ENCODE results near the gene CCND1.

DNA sequence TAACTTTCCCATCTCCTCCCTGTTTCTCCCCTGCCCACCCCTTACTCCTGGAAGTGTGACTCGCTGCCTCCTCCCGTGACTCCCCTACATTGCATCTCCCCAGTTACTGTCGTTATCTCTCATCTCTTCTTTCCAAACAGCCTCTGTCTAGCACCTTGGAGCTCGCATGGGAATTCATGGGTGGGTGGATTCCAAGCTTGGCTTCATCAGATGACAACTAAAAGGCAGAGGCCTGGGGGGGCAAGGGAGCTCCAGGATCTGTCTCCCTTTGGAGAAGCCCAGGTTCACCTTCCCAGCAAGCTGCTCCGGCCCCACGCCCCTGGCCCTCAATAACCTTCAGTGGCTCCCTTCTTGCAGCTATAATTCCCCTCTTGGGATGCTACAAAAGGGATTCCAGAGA, 6.9 kb upstream of the CCND1 start:
- TF ChIP-seq GATA2 (IDR thresholded peaks at IDR 0.05; ENCODE audit: low read depth, low read length): no peak
- TF ChIP-seq GATA3 (IDR thresholded peaks at IDR 0.05; ENCODE audit: low read depth, low read length): no peak

Data from SH-SY5Y (cell line).